Cerebellar cortex (tissue), 1 donor: ENCODE data around the gene BMERB1.
"Not testable (repeated sequence)": the region's sequence is repeated elsewhere in the genome, so short reads cannot be mapped to it uniquely, and the experiment has no call there.

Experiments used
- DNase-seq: peaks from one replicate; pipeline ENCODE4 v3.0.0-alpha.2; 2015; ENCODE audit warnings: low spot score

BMERB1 gene

DNA sequence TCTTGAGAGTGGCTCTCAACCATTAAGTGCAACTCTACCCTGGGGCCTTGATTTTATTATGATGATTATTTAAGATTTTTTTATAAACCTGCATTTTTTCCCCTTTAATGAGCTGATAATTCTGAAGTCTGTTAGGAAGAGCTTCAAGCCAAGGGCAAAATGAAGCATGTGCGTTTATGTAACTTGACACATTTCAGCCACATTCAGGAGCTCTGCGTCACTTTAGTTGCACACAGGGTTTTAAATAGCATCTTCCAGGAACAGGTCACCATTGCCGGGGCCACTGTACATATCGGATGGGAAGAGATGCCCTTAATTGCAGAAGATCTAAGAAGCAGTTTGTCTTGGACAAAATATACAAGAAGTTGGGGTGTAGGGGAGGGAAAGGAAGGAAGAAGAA is 89.6 kb downstream of the BMERB1 start:
- DNase-seq = no peak

DNA sequence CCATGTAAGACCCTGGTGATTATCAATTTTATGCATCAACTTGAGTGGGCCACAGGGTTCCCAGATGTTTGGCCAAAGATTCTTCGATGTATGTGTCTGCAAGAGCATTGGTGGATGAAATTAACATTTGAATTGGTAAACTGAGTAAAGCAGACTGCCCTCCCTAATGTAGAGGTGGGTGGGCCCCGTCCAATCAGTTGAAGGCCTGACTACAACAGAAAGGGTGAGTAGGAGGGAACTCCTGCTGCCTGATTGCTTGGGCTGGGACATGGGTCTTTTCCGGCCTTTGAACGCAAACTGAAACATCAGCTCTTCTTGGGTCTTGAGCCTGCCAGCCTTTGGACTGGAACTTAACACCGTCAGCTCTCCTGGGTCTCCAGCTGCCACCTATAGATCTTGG is 90.6 kb downstream of the BMERB1 start:
- no peak for DNase-seq

DNA sequence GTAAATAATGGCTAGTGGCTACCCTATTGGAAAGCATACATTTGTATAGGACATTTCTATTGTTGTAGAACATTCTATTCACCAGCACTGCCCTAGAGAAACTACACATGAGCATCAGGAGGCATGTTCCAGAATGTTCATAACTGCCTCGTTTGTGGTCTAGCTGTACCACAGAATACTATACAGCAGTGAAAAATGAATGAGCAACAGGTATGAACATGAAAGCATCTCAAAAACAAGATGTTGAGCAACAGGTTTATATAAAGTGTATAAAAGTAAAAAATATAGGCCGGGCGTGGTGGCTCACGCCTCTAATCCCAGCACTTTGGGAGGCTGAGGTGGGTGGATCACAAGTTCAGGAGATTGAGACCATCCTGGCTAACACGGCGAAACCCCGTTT is 91.7 kb downstream of the BMERB1 start:
- no peak for DNase-seq

DNA sequence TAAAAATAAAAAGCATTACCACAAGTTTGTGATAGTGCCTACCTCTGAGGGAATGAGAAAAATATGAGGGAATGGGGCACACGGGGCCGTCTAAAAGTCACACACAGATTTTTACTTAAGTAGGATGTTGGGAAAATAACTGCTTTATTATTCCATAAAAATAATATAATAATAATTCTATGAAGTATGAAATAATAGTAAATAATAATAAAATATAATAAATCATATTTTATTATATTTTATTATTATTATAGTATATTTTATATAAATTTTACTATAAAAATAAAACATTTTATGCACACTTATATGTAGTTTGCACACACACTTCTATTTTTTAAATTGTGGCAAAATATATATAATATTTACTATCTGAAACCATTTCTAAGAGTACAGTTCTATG is 92.3 kb downstream of the BMERB1 start:
- no peak for DNase-seq

DNA sequence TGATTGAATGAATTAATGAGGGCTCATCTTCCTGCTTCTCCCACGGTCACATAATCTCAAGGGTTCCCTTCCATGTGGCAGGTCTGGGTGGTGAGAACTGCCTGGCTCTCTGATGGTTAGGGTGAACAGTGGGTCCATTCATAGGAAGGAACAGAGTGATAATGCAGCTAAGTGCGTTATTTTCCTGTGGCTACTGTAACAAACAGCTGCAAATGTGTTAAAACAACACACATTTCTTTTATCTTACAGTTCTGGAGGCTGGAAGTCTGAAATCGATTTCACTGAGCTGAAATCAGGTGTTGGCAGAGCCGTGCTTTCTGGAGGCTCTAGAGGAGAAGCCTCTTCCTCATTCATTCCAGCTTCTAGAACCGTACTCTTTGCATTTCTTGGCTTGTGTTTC is 95.3 kb downstream of the BMERB1 start:
- DNase-seq = no peak

DNA sequence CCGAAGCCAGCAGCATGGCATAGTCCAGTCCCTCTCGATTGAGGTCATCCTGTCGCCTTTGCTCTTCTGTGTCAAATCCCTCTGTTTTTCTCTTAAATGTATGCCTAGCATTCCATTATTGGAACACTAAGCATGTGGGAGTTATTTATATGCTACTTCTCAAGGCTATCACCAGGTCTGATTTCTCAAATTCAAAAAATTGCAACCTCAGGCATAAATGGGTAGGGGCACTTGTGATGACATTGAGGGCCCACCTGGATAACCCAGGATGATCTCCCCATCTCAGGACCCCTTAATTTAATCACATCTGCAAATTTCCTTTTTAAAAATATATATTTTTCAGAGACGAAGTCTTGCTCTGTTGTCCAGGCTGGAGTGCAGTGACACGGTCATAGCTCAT is 95.7 kb downstream of the BMERB1 start:
- no peak for DNase-seq

DNA sequence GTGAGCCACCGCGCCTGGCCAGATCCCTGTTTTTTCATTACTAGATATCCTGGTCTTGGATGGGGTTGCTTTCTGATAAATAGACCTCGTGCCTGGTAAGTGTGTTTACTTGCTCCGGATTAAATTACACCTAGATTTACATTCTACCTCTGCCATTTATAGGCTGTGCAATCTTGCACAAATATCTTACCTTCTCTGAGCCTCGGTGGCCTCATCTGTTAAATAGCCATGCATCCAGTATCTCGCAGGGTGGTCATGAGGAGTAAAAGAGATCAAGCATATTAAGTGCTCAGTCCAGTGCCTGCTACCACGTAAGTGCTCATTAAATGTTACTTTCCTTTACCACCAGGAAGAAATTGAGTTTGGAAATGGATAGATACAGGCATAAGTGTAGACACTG is 98.4 kb downstream of the BMERB1 start:
- DNase-seq = no peak

DNA sequence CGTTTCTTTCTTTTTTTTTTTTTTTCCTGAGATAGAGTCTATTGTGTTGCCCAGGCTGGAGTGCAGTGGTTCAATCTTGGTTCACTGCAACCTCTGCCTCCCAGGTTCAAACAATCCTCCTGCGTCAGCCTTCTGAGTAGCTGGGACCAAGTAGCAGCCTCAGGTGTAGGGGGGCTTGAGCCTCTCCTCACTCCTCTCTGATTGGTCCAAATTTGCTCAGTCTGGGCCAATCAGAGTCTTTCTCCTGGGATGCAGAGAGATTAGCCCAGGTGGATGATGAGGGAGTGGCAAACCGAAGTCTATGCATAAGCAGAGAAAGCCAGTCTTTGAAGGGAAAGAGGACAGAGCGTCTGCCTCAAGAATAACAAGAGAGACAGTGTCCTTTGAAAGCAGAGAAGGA is 99.0 kb downstream of the BMERB1 start:
- no peak for DNase-seq

DNA sequence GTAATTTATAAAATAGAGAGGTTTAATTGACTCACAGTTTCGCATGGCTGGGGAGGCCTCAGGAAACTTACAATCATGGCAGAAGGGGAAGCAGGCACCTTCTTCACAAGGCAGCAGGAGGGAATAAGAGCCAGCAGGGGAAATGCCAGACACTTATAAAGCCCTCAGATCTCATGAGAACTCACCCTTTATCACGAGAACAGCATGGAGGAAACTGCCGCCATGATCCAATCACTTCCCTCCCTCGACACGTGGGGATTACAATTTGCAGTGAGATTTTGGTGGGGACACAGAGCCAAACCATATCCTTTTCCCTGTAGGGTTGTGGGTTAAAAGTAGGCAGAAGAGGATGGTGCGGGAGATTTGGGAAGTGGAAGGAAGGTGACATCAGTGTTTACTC is 101.4 kb downstream of the BMERB1 start:
- DNase-seq = no peak

DNA sequence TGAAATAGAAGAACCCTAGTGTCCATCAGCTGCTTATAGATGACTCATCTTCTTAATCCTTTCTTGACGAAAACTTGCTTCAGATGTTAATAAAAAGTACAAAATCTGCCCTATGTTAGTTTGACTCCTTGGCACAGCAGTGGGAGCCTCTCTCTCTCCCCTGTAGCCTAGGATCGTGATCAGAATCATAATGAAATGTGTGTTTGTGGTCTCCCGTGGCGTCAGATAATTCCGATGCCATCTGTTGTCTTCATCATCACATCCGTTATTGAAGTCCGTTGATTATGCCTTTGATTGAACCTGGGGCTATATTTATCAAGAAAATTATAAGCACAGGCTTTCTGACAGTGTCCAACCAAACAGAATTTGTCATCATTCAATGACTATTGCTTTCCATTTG is 102.5 kb downstream of the BMERB1 start:
- peak; percentile 48 for DNase-seq

DNA sequence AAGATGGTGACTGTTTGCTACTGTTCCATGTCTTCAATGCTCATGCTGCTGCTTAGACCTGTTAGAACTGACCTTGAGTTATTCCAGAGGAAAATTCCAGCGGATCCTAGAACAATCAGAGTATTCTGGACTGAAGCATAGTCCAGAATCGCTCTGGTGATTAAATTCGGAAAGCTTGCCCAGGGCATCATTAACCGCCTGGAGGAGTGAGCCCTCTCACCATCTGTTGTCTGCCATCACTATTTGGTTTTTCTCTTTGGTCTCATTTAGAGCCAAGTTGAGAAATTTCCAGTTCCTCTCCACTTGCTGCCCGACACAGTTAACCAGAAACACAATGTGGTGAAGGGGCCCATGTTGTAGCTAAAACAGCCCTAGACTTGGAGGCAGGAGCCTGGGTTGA is 104.1 kb downstream of the BMERB1 start:
- DNase-seq = peak; percentile 94

DNA sequence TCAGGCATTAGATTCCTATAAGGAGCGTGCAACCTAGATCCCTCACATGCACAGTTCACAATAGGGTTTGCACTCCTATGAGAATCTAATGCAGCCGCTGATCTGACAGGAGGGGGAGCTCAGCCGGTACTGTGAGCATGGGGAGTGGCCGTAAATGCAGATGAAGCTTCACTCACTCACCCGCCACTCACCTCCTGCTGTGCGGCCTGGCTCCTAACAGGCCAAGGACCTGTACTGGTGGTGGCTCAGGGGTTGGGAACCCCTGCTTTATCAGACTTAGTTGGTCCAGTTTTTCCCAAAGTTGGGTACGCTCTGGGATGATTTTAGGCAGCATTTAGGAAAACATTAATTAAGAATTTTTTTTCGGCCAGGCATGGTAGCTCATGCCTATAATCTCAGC is 104.8 kb downstream of the BMERB1 start:
- DNase-seq = no peak

DNA sequence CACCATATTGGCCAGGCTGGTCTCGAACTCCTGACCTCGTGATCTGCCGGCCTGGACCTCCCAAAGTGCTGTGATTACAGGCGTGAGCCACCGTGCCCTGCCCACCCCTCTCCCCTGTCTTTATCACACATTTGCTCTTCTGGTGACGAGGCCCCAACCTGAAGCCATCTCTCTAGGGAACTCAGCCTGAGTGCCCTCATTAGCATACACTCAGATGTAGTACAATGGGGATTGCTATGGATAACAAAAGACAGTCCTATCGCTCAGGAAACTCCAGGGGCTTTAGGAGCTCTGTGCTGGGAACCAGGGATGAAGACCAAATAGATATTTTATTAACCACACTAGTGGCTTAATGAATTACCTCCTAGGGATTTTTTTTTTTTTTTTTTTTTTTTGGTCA is 107.9 kb downstream of the BMERB1 start:
- no peak for DNase-seq

DNA sequence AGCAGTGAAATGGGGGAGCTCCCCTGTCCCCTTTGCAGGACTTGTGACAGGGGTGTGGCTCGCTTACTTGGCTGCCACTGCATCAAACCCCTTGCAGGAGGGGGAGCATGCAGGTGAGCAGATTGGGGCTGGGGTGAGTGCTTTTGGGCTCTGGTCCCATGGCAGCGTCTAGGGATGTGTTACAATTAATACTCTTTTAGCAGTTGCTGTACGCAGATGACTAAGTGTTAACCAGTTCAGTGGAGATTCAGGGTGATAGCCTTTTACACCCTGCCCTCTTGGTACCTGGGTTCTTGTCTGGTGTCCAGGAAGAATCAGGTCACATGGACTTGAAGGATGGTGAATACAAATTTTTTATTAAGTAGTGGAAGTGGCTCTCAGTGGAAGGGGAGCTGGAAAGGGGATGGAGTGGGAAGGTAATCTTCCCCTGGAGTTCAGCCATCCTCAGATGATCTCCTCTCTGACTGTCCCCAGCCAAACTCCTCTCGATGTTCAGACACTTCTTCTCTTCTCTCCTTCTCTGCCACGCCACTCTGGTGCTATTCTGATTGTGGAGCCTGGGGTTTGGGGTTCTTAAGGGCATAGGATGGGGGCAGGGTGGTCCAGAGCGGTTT is 108.5 kb downstream of the BMERB1 start:
- DNase-seq = no peak

DNA sequence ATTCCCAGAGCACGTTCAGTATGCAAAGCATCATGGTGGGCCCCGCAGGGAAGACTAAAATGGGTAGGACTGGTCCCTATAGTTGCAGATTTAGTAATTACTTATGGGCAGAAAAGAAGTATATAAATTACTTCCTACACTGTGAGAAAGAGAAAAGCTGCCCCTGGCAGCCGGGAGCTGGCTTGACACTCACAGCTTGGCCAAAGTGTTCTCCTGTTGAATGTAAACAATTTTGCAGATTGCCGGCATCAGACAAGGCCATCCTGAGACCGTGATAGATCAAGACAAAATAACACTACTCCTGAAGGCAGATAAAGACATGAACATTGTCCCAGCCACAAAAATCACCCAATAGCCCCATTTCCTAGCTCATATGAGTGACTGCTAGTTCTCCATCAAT is 110.0 kb downstream of the BMERB1 start:
- DNase-seq = no peak

DNA sequence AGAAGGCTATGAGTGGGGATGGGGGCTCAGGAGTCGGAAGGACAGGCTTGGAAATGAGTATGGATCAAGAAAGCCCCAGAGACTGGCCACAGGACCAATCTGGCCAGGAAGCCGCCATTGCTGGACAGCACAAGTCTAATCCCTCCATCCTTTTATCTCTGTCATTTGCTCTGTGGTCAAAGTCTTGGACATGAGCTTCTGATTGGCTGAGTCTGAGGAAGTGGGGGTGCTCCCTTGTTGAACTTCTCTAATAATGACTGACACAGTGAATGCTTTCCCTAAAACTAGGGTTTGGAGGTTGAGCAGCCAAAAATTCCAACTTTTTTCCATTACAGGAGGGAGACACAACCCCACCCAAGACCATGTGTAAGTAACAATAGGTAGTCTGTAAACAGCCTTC is 111.2 kb downstream of the BMERB1 start:
- no peak for DNase-seq

DNA sequence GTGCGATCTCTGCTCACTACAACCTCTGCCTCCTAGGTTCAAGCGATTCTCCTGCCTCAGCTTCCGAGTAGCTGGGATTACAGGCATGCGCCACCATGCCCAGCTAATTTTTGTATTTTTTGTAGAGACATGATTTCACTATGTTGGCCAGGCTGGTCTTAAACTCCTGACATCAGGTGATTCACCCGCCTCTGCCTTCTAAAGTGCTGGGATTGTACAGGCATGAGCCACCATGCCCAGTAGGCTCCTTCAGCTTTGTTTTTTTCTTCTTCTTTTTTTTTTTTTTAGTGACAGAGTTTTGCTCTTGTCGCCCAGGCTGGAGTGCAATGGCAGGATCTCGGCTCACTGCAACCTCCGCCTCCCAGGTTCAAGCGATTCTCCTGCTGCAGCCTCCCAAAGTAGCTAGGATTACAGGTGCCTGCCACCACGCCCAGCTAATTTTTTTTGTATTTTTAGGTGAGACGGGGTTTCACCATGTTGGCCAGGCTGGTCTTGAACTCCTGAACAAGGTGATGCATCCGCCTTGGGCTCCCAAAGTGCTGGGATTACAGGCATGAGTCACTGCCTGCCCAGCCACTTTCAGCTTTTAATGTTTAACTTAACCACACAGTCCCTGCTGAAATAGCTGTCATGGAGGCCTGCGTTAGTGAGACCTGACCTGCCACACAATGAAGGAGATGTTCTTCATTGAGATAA is 112.8 kb downstream of the BMERB1 start:
- not testable (repeated sequence) for DNase-seq

DNA sequence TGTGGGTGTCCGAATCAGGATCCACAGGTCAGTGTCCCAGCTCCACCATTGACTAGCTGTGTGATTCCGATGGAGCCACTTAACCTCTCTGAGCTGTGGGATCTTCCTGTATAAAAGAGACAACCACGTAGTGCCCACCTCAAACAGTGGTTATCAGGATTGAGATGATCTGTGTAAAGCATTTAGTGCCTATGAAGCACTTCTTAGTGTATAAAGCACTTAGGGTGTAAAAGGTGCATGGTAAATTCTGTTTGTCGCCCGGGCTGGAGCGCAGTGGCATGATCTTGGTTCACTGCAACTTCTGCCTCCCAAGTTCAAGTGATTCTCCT is 113.3 kb downstream of the BMERB1 start:
- no peak for DNase-seq

DNA sequence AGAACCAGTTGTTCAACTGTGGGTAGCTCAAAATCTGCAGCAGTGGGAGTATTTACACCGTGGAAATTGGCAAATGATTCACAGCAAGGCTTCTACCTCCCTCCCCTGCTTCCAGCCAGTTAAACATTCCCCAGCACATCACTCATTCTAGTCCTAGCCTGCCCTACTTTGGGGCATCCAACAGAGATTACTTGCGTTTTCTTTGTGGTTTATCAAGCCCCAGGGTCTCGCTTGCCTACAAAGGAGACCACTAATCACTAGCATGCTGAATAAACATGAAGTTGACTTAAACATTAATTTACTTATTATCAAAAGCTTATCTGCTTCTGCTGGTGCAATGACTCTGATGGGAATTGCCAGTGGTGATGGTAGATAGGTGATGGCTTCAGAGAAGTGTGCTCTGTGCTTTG is 114.1 kb downstream of the BMERB1 start:
- DNase-seq = no peak

DNA sequence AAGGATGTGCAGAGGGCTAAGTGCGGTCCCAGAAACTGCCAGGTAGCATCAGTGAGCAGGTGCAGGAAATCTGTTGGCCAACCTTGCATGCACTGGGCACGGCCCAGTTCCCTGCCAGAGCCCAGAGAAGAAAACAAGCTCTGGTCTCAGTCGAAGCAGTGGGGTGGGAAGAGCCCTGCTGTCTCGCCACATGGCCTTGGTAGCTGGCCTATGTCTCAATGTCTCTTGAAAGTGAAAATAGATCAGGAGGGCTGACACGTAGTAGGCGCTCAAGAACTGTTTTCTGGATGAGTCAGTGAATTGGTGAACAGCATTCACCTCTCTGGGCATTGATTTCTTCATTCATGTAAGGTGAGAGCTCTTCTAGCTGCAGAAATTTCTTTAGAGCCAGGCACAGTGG is 118.1 kb downstream of the BMERB1 start:
- peak; percentile 94 for DNase-seq

DNA sequence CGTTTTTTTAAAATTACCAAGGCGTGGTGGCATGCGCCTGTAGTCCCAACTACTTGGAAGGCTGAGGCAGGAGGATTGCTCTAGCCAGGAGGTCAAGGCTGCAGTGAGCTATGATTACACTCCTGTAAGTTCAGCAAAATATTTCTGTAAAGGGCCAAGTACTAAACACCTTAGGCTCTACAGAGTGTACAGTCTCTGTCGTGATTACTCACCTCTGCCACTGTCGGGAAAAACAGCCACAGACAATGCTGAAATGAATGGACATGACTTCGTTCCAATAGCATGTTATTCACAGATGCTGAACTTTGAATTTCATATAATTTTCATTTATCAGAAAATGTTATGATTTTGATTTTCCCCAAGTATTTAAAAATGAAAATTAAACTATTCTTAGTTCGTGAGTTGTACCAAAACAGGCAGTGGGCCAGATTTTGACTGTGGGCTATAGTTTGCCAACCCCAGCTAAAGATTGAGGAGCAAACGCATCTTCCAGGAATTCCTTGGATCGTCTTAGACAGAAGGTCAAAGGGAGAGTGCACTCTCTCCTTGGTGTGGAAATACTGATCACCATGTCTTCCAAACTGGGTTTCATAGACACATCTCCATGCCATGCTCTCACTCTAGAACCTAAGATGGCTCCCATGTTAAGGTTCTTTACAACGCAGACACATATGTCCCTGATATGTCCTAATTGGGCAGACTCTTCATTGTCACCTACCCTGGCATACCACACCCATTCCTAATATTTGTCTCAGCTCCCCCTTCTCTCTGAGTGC is 119.1 kb downstream of the BMERB1 start:
- DNase-seq = no peak

DNA sequence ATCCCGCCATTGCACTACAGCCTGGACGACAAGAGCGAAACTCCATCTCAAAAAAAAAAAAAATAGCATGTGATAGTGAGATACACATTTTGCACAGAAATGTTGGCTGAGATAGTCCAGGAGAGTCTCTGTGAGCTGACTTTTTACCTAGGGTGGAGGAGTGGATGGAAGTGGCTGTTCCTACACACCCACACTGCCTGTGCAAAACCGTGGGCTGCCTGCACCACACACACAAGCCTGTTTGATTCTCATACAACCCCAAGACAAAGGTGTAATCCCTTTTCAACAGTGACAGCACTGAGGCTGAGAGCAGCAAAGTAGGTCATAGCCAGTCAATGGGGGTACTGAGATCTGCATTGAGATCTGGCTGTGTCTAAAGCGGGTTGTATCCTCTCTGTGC is 121.7 kb downstream of the BMERB1 start:
- DNase-seq = no peak

DNA sequence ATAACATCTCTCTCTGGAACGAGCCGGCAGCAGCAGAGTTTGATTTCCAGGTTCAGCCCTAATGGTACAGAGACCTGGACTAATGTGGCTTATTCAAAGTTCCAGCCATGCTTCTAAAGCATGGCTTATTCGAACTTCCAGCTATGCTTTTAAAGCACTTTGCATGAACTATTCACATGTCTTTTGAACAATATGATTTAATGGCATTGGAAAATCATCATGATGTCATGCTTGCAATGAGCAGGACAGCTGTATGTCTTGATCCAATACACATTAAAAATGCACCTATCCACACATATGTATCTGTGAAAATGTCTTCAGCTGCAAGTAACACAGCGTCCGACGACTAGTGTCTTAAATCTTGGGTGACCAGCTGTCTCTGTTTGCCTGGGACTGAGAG is 122.9 kb downstream of the BMERB1 start:
- DNase-seq = no peak

DNA sequence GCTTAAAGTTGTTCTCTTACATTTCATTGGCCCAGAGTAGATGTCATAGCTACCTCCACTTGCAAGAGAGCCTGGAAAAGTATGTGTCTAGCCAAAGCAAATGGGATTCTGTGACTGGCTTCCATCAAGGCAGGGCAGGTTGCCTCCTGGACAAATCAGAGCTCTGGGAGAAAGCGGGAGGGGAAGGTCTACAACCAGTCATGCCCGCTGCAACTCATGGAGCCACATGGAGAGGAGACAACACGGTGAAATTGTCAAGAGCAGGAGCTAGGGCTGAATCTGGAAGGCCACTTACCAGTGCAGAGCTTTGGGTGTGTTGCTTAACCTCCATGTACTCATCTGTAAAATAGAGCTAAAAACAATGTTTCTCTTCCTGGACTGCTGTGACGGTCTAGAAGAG is 124.8 kb downstream of the BMERB1 start:
- no peak for DNase-seq
